ENCODE data around the gene ZNF397.

The ZNF397 gene

DNA sequence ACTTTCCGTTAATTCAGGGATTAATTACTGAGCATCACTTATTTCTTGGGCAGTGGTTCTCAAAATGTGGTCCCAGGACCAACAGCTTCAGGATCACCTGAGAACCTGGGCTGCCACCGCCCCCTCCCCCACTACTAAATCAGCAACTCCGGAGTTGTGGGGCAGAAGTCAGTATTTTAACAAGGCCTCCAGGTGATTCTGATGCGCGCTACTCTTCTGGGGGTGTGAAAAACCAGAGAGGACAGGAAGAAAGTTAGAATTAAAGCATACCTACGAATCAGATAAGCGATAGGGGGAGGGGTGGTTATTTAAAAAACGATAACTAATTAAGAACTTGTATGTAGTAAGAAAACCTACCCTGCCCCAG lies 48.9 kb downstream of the ZNF397 start:
- Histone ChIP-seq H3K9ac (ENCODE audit: low read depth, low read length) (peak overlapping the region; percentile 85), H3K27ac (ENCODE audit: low read length) (peak overlapping the region; percentile 91), H4K20me1 (ENCODE audit: insufficient read depth, low read length) (no peaks in the 10 kb centered on the region), H3K4me2 (ENCODE audit: insufficient read depth, low read length) (peak overlapping the region; percentile 70), H3K36me3 (ENCODE audit: insufficient read depth, low read length) (peaks cover 26% of the 10 kb centered on the region), H3K79me2 (ENCODE audit: insufficient read depth, low read length) (peaks cover 82% of the 10 kb centered on the region), H3K4me3 (ENCODE audit: low read depth in 1 of 2, low read length in 2 of 2) (peak overlapping the region; percentile 71 to 90), H3K9me3 (ENCODE audit: insufficient read depth, low read length, severe bottlenecking) (peaks cover 8% of the 10 kb centered on the region), H3K4me1 (ENCODE audit: insufficient read depth, low read length) (peaks cover 44% of the 10 kb centered on the region), H2AFZ (ENCODE audit: low read depth, low read length) (peak overlapping the region; percentile 90), H3K27me3 (ENCODE audit: insufficient read depth, low read length, poor library complexity) (no peaks in the 10 kb centered on the region)
- peak; percentile 33 for ATAC-seq (ENCODE audit: insufficient read depth, low read depth)
- no peak for DNase-seq
- TF ChIP-seq EZH2 (IDR thresholded peaks at IDR 0.05; ENCODE audit: borderline replicate concordance, low read depth, low read length, severe bottlenecking) = no peak
- TF ChIP-seq, protein P1, sequence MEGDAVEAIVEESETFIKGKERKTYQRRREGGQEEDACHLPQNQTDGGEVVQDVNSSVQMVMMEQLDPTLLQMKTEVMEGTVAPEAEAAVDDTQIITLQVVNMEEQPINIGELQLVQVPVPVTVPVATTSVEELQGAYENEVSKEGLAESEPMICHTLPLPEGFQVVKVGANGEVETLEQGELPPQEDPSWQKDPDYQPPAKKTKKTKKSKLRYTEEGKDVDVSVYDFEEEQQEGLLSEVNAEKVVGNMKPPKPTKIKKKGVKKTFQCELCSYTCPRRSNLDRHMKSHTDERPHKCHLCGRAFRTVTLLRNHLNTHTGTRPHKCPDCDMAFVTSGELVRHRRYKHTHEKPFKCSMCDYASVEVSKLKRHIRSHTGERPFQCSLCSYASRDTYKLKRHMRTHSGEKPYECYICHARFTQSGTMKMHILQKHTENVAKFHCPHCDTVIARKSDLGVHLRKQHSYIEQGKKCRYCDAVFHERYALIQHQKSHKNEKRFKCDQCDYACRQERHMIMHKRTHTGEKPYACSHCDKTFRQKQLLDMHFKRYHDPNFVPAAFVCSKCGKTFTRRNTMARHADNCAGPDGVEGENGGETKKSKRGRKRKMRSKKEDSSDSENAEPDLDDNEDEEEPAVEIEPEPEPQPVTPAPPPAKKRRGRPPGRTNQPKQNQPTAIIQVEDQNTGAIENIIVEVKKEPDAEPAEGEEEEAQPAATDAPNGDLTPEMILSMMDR (IDR thresholded peaks at IDR 0.05; ENCODE audit: borderline replicate concordance, extremely low read depth, low read length, poor library complexity, severe bottlenecking) = no peak

DNA sequence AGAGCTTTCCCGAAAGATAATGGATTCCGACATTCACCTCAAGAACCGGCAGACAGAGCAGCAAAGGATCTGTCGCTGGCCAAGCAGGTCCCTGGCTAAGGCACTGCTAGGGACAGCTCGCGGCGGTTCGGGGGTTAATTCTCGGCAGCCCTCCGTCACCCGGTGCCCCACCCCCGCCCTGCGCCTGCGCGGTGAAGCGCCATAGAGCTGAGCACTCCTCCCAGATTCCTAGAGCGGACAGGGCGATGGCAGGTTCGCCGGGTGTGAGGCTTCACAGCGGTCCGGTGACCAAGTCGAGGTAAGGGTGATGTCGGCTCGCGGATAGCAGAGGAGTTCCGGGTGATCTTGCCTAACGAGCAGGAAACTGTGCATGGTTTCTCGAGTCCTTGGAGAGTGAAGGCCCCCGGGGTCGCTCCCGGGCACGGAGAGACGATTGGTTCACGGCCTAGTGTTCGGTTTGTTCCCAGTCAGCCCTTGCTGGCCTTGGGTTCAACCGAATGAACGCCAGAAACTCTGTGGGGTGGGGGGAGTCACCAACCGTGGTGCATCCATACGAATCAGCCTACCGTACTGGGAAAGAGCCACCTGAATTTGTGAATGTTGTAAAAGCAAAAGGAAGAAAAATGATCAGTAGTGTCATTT lies 49.4 kb downstream of the ZNF397 start, which contains the start of gene ZSCAN30:
TSS of gene ZSCAN30 (minus strand) at position 136 of the 642 bp plus-strand sequence. CDS start 25,877 bp downstream, outside the sequence.
- H3K79me2 ChIP-seq (ENCODE audit: insufficient read depth, low read length) = peaks cover 83% of the 10 kb centered on the region

DNA sequence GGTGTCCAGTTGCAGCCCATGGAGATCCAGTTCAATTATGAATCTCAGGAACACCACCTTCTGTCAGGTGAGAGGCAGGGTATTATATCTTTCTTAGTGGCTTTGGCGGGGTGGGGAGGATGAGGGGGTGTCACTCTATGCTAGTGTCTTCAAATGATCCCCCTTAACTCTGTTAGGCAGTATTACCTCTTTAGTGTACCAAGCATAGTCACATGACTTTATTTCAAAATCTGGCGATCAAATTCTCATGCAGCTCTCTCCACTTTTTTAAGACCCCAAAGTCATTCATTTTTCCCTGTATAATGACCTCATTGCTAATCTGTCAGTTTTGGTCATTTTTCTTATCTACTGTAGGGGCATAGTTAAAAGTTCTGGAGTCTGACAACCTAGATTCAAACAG lies 50.3 kb downstream of the ZNF397 start:
- Histone ChIP-seq H3K27me3 (ENCODE audit: insufficient read depth, low read length, poor library complexity) (no peaks in the 10 kb centered on the region), H3K9me3 (ENCODE audit: insufficient read depth, low read length, severe bottlenecking) (no peaks in the 10 kb centered on the region), H2AFZ (ENCODE audit: low read depth, low read length) (no peak overlapping the region), H3K4me3 (ENCODE audit: low read depth in 1 of 2, low read length in 2 of 2) (peak overlapping the region; percentile 71 to 90; a peak in 3 of 4 replicates), H3K36me3 (ENCODE audit: insufficient read depth, low read length) (peaks cover 38% of the 10 kb centered on the region), H3K4me1 (ENCODE audit: insufficient read depth, low read length) (peaks cover 45% of the 10 kb centered on the region), H3K79me2 (ENCODE audit: insufficient read depth, low read length) (peaks cover 93% of the 10 kb centered on the region), H3K9ac (ENCODE audit: low read depth, low read length) (peak overlapping the region; percentile 85), H3K4me2 (ENCODE audit: insufficient read depth, low read length) (peak overlapping the region; percentile 70), H4K20me1 (ENCODE audit: insufficient read depth, low read length) (no peaks in the 10 kb centered on the region; the same call in 1 of the 2 replicates), H3K27ac (ENCODE audit: low read length) (peak overlapping the region; percentile 91)
- TF ChIP-seq, protein P1 (IDR thresholded peaks at IDR 0.05; ENCODE audit: borderline replicate concordance, extremely low read depth, low read length, poor library complexity, severe bottlenecking) = no peak
- TF ChIP-seq EZH2 (IDR thresholded peaks at IDR 0.05; ENCODE audit: borderline replicate concordance, low read depth, low read length, severe bottlenecking) = no peak
- ATAC-seq (ENCODE audit: insufficient read depth, low read depth) = no peak
- DNase-seq = no peak

More for the DNA sequence above, 49.4 kb downstream of the ZNF397 start, which contains the start of gene ZSCAN30:
- Histone ChIP-seq H3K9ac (ENCODE audit: low read depth, low read length) (peak within 1 kb of the TSS; percentile 85), H2AFZ (ENCODE audit: low read depth, low read length) (peak within 1 kb of the TSS; percentile 90), H3K27ac (ENCODE audit: low read length) (peak within 1 kb of the TSS; percentile 91), H3K4me2 (ENCODE audit: insufficient read depth, low read length) (peak within 1 kb of the TSS; percentile 70), H3K36me3 (ENCODE audit: insufficient read depth, low read length) (peaks cover 29% of the 10 kb centered on the region), H3K27me3 (ENCODE audit: insufficient read depth, low read length, poor library complexity) (no peaks in the 10 kb centered on the region), H3K4me1 (ENCODE audit: insufficient read depth, low read length) (peaks cover 45% of the 10 kb centered on the region), H3K4me3 (ENCODE audit: low read depth in 1 of 2, low read length in 2 of 2) (peak within 1 kb of the TSS; percentile 71 to 90), H3K9me3 (ENCODE audit: insufficient read depth, low read length, severe bottlenecking) (peaks cover 3% of the 10 kb centered on the region), H4K20me1 (ENCODE audit: insufficient read depth, low read length) (no peaks in the 10 kb centered on the region)
- DNase-seq = peak; percentile 96
- TF ChIP-seq EZH2 (IDR thresholded peaks at IDR 0.05; ENCODE audit: borderline replicate concordance, low read depth, low read length, severe bottlenecking) = no peak
- TF ChIP-seq, protein P1 (IDR thresholded peaks at IDR 0.05; ENCODE audit: borderline replicate concordance, extremely low read depth, low read length, poor library complexity, severe bottlenecking) = no peak
- ATAC-seq (ENCODE audit: insufficient read depth, low read depth) = peak; percentile 97

Measured in DND-41 (cell line).